ENCODE measurements around the gene KRCC1.

KRCC1 gene

DNA sequence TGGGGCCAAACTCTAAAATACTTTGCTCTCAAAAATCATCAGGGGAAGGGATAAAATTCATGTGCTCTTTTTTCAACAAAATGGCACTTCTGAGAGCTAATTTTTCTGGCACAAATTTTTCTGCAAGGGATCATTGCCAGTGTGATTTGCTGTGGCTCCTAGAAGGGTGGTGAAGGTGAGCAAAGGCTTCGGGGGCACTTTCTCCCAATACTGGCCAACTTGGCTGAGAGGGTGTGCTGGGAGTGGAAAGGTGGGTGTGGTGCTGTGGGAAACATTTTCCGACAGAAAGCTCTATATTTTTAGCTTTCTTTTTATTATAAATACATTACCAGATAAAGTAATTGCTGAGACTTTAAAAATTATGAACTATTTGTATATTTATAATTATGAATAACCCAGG is 12.5 kb upstream of the KRCC1 start:
- no peak for TF ChIP-seq FOXP2 (optimal IDR thresholded peaks at IDR 0.05; ENCODE audit: borderline replicate concordance, extremely low read depth, extremely low read length, insufficient read depth)
- no peak for TF ChIP-seq POLR2AphosphoS5 (IDR thresholded peaks at IDR 0.05; ENCODE audit: low read depth, low read length)
- TF ChIP-seq TAF1 (IDR thresholded peaks at IDR 0.05; ENCODE audit: borderline replicate concordance, insufficient read depth, low read length), result no peak
- no peak for TF ChIP-seq SIN3A (IDR thresholded peaks at IDR 0.05; ENCODE audit: borderline replicate concordance, insufficient read depth, low read length)
- TF ChIP-seq, protein P1, sequence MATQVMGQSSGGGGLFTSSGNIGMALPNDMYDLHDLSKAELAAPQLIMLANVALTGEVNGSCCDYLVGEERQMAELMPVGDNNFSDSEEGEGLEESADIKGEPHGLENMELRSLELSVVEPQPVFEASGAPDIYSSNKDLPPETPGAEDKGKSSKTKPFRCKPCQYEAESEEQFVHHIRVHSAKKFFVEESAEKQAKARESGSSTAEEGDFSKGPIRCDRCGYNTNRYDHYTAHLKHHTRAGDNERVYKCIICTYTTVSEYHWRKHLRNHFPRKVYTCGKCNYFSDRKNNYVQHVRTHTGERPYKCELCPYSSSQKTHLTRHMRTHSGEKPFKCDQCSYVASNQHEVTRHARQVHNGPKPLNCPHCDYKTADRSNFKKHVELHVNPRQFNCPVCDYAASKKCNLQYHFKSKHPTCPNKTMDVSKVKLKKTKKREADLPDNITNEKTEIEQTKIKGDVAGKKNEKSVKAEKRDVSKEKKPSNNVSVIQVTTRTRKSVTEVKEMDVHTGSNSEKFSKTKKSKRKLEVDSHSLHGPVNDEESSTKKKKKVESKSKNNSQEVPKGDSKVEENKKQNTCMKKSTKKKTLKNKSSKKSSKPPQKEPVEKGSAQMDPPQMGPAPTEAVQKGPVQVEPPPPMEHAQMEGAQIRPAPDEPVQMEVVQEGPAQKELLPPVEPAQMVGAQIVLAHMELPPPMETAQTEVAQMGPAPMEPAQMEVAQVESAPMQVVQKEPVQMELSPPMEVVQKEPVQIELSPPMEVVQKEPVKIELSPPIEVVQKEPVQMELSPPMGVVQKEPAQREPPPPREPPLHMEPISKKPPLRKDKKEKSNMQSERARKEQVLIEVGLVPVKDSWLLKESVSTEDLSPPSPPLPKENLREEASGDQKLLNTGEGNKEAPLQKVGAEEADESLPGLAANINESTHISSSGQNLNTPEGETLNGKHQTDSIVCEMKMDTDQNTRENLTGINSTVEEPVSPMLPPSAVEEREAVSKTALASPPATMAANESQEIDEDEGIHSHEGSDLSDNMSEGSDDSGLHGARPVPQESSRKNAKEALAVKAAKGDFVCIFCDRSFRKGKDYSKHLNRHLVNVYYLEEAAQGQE (IDR thresholded peaks at IDR 0.05; ENCODE audit: insufficient read depth in 1 of 2, low read depth in 2 of 2, low read length in 2 of 2), result no peak

DNA sequence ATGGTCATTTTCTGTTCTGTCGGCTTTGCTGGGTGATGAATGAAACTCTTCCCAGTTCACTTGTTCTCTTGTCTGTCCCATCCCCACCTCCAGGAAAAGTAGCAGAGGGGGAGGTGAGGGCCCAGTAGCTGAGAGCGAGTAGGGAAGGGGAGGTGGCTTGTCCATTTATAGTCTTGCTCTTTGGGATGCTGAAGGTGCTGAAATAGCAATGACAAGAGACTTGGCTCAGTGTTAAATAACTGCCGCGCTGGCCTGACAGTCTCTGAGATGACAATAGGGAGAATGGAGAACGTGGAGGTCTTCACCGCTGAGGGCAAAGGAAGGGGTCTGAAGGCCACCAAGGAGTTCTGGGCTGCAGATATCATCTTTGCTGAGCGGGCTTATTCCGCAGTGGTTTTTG is 12.0 kb upstream of the KRCC1 start, which contains the start of gene SMYD1:
TSS of gene SMYD1 (plus strand) at position 228 of the 400 bp plus-strand sequence. CDS start at position 268, 40 bp downstream.
- TF ChIP-seq SIN3A (IDR thresholded peaks at IDR 0.05; ENCODE audit: borderline replicate concordance, insufficient read depth, low read length) (no peak), TAF1 (IDR thresholded peaks at IDR 0.05; ENCODE audit: borderline replicate concordance, insufficient read depth, low read length) (no peak), FOXP2 (optimal IDR thresholded peaks at IDR 0.05; ENCODE audit: borderline replicate concordance, extremely low read depth, extremely low read length, insufficient read depth) (no peak), POLR2AphosphoS5 (IDR thresholded peaks at IDR 0.05; ENCODE audit: low read depth, low read length) (no peak)
- TF ChIP-seq, protein P1 (IDR thresholded peaks at IDR 0.05; ENCODE audit: insufficient read depth in 1 of 2, low read depth in 2 of 2, low read length in 2 of 2), result no peak

DNA sequence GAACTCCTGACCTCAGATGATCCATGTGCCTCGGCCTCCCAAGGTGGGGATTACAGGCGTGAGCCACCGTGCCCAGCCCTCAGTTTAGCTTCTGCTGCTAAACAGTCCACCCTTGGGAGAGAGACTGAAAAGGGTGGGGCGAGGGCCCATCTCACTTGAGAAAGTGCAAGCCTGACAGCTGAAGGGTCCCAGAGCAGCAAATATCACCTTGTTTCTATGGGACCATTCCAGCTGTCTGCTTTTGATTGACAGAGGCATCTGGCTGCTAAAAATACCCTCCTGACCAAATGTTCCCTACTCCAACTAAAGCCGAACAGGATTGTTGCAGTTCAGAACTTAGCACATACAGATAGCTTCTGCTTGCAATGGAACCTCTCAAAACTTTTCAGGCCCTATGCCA is 11.6 kb upstream of the KRCC1 start:
- no peak for TF ChIP-seq FOXP2 (optimal IDR thresholded peaks at IDR 0.05; ENCODE audit: borderline replicate concordance, extremely low read depth, extremely low read length, insufficient read depth)
- TF ChIP-seq POLR2AphosphoS5 (IDR thresholded peaks at IDR 0.05; ENCODE audit: low read depth, low read length), result no peak
- no peak for TF ChIP-seq TAF1 (IDR thresholded peaks at IDR 0.05; ENCODE audit: borderline replicate concordance, insufficient read depth, low read length)
- TF ChIP-seq SIN3A (IDR thresholded peaks at IDR 0.05; ENCODE audit: borderline replicate concordance, insufficient read depth, low read length), result no peak
- TF ChIP-seq, protein P1 (IDR thresholded peaks at IDR 0.05; ENCODE audit: insufficient read depth in 1 of 2, low read depth in 2 of 2, low read length in 2 of 2), result no peak

DNA sequence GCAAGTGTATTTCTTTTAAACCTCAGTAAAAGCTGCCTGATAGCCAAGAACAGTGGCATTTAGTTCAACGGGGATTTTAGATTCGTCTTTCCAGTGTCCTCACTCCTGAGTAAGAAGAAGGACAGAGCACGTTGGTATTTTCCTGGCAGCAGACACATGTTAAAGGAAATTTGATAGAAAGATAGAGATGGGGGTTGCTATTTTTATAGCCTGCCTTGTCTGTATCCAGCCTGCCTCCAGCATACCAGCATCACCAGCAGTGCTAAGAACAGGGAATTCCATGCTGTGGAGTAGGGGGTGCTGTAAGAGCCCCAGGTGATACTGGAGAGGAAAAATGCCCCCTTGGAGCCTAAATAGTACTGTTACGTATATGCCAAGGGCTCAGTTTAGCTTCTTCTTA is 11.0 kb upstream of the KRCC1 start:
- TF ChIP-seq SIN3A (IDR thresholded peaks at IDR 0.05; ENCODE audit: borderline replicate concordance, insufficient read depth, low read length) (no peak), TAF1 (IDR thresholded peaks at IDR 0.05; ENCODE audit: borderline replicate concordance, insufficient read depth, low read length) (no peak), FOXP2 (optimal IDR thresholded peaks at IDR 0.05; ENCODE audit: borderline replicate concordance, extremely low read depth, extremely low read length, insufficient read depth) (no peak), POLR2AphosphoS5 (IDR thresholded peaks at IDR 0.05; ENCODE audit: low read depth, low read length) (no peak)
- TF ChIP-seq, protein P1 (IDR thresholded peaks at IDR 0.05; ENCODE audit: insufficient read depth in 1 of 2, low read depth in 2 of 2, low read length in 2 of 2), result no peak

DNA sequence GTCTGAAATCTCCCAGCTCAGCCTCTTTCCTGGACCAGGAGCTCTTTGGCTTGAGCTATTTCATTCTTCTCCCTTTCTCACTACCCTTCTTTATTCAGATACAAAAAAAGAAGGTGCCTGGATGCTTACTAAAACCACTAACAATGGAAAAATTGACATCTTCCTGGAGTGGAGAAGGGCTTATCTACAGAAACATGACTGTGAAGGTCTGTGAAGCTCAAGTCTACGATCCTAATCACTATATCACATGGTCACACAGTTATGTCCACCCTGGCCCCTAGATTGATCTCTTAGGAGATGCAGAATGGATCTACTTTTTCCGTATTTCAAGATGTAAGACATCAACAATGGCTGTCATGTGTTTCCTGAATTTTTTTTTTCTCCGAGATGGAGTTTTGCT is 5.7 kb upstream of the KRCC1 start:
- no peak for TF ChIP-seq FOXP2 (optimal IDR thresholded peaks at IDR 0.05; ENCODE audit: borderline replicate concordance, extremely low read depth, extremely low read length, insufficient read depth)
- TF ChIP-seq POLR2AphosphoS5 (IDR thresholded peaks at IDR 0.05; ENCODE audit: low read depth, low read length), result no peak
- no peak for TF ChIP-seq TAF1 (IDR thresholded peaks at IDR 0.05; ENCODE audit: borderline replicate concordance, insufficient read depth, low read length)
- no peak for TF ChIP-seq SIN3A (IDR thresholded peaks at IDR 0.05; ENCODE audit: borderline replicate concordance, insufficient read depth, low read length)
- TF ChIP-seq, protein P1 (IDR thresholded peaks at IDR 0.05; ENCODE audit: insufficient read depth in 1 of 2, low read depth in 2 of 2, low read length in 2 of 2), result no peak
